ACHN (cell line): ENCODE data around the gene BTRC.
A peak's percentile ranks its signal among the peaks of the same experiment; 100 is the strongest.

Experiments used
- DNase-seq: peaks from one replicate; pipeline ENCODE4 v3.0.0-alpha.2; 2015
- in situ Hi-C: cut with HindIII; loops from 2 replicates; pipeline ENCODE4 v1.10.0; 2017; ENCODE audit warnings: low sequenced_read_pairs, low pct_ligation_motif_present, low pct_unique_long_range_greater_than_20kb

Gene BTRC

DNA sequence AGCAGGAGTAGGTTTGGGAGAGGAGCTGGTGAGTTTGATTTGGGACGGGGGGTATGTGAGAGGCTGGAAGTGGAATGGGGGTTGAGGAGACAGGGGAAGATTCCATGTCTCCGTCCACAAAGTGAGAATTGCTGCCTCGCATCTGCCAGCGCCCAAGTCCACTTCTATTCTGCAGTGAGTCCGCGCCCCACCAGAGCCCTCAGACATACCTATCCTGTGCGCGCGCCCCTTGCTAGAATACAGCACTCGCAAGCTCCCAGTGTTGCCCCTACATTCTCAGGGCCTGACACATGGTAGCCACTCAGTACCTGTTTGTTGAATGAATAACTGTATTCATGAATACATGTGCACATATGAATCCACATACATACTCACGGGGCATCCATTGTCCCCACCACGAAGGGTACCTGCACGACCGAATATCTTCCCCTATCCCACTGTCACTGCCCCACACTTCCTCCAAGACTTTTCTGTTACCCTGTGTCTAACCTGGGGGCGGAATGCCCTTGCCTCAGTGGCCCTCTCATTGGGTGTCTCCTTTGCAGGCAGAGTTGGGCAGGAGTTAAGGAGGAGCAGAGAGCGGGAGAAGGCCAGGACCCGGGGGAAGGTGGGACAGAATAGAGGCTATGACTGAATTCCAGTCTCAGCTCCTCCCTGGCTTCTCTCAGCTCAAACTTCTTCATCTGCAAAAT lies 214.2 kb downstream of the BTRC start:
- no peak for DNase-seq
- in situ Hi-C loops = no loop called here

DNA sequence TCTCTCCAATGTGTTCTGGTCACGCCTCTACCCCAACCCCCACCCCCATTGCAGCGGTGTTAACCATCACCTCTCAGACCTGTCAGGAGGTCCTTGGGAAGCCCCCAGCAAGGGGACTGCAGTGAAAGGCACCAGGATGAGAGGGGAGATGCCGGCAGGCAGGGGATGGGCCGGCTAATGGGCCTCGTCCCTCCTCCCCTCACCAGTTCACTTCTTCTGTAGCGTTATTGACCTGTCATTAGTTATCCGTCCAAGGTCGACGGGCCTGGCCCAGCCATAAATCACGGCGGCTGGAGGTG lies 215.3 kb downstream of the BTRC start:
- no peak for DNase-seq
- in situ Hi-C loops = no loop called here

DNA sequence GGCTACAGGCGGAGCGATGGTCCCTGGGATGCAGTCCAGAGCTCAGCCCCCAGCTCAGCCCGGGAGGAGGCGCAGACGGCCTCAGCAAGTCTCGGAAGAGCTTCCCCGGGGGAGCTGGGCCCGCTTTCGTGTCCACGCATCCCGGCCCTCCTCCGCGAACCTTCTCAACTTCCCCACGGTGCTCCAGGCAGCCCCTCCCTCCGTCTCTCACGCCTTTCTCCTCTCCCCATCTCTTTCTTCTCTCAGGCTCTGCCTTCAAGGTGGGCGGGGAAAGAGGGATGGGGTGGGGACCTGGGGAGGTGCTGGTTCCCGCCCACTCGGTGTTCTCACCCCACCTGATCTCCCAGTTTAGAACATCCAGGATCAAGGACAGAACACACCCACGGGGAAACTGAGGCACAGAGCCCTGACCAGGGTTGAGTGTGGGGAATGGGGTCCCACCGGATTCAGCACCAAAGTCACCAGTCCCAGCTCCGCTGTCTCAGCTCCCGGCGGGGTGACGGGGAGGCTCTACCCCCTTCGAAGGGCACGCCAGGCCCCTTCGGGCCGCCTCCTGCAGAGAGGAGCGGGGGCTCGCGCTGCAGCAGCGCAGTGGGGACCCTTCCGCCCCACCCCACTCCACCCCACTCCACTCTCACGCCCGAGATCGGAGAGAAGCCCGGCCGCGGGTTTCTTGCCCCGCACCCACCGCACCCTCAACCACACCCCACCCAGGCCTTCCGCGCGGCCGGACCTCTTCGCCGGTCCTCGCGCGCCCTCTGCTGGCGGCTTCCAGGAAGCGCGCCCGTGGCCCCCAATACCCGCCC lies 215.9 kb downstream of the BTRC start:
- DNase-seq = peak; percentile 81
- in situ Hi-C loops = no loop called here

DNA sequence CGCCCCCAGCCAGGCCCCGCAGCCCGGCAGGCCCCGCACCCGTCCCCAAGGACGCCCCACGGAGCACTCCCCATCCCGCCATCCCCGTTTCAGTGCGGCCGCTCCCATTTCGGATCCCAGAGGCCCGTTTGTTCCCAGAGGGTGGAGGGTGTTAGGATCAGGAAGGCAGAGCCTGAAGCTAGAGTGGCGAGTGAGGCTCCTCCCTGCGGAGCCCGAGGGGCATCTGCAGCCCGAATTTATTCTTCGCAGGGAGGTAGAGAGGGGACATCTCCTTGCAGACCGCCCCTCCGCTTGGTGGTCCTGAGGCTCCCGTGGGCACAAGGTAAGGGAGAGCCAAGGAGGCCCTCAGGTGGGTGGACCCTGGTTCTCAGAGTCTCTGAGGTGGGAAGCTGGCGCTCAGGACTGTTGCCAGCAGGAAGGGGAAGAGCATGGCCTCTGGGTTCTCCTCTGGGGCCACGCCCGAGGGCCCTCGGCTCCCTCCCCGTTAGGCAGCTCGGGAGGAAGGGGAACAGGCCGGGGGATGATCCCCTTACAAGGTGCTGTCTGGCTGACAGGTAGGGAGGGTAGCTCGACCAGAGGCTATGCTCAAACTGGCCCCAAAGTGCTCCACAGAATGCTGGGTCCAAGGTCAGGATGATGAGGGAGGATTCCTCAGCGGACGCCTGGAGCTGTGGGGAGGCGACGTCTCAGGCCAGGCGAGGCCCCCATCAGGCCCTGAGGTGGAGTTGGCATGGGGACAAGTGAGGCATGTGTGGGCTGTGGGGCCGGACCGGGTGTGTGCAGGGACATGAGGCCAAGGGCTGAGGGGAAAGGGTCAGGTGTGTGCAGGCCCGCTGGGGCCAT lies 216.7 kb downstream of the BTRC start:
- in situ Hi-C loops = no loop called here
- no peak for DNase-seq

DNA sequence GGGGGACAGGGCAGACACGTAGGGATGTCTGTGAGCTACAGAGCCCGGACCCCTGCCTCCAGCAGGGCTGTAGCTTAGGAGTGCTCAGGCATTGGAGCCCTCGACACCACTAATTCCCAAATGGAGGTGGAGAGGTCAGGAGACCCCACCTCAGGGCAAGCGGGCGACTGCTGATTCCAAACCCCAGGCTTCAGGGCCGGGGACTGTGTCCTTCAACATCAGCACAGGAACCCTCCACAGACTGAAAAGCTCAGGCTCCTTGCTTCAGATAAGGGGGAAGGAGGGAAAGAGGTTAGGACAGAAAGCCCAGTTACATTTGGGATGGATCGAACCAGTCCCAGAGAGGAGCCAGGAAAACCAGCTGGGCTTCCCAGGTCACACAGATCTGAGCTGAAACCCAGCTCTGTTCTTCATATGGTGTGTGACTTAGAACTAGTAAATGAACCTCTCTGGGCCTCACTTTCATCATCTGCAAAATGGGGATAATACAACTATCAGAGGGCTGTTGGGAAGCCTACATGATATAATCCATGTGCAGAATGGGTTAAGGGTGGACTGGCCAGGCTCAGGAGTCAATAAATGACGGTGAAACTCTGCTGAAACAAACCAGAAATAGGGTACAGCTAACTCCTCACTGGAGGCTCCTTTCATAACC lies 217.4 kb downstream of the BTRC start:
- no peak for DNase-seq
- in situ Hi-C loops = no loop called here

DNA sequence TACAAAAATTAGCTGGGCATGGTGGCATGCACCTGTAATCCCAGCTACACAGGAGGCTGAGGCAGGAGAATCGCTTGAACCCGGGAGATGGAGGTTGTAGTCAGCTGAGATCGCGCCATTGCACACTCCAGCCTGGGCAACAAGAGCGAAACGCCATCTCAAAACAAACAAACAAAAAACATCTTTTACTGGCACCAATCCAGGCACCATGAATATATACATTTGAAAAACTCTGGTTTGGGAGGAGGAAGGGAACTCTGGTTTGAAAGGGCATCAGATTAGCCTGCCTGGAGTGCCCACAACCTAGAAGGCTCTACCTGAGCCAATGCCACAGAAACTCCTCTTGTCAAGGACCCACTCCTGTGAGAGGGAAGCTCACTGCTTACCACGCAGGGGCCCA lies 218.2 kb downstream of the BTRC start:
- no peak for DNase-seq
- in situ Hi-C loops = no loop called here

DNA sequence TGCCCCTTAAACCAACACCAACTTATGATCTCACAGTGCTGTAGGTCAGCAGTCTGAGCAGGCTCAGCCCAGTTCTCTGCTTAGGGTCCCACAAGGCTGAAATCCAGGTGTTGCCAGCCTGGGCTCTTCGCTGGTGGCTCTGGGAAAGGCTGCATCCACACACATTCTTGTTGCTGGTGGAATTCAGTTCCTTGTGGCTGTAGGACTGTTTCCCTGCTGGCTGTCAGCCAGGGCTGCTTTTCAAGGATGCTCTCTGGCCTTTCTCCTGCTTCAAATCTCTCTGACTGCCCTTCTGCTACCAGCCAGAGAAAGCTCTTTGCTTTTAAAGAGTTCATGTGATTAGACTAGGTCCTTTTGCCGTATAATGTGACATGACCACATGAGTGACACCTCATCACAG lies 218.8 kb downstream of the BTRC start:
- in situ Hi-C loops = no loop called here
- DNase-seq = no peak

DNA sequence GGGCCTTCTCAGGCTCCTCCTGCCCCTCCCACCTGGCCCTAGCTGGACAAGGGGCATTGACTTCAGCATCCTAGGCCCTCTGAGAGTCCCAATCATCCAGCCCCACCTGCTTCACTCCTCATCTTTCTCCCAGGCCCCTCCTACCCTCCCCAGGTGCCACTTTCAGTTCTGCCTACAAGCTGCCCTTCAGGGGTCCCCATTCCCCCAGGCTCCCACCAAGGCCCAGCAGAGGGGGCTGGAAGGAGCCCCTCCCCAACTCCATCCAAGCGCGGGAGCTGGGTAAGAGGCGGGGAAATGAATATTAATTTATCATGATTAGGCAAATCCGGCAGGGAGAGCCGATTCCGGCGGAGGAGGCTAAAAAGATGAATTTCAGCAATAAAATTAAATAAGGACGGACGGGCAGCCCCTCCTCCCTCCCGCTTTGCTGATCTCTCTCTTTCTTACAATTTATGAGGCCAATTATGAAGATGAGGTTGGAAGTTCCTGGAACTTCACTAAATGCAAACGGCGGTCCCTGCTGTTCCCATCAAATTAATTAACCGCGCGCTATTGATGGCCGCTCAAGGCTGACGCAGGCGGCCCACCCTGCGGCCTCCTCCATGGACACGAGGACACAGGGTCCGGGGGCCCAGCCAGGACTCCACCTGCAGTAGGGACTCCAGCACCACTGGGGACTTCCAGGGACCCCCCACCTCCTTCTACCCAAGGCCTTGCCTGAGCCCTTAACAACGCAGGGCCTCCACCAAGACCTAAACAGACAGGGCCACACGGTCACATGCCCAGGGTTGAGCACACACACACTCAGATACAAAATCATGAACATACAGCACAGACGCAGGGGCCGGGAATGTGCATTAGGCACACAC lies 220.2 kb downstream of the BTRC start:
- no peak for DNase-seq
- in situ Hi-C loops = no loop called here

DNA sequence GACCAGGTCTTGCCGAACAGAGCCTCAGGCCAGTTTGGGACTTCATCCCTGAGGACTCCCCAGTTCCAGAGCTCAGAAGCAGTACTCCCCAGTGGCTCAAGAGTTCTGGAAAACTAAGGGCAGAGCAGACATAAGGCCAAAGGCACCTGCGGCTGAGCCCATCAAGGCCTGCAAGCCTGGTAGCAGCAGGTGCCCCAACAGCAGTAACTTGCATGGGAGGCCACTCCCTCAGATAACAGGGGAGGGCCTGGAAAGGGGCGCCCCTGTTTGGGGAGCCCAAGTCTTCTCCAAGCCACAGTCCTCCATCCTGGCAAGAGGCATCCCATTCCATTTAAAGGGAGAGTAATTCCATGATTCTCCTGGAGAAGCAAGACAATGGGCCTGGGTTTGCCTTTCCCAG lies 221.1 kb downstream of the BTRC start:
- in situ Hi-C loops = no loop called here
- no peak for DNase-seq

DNA sequence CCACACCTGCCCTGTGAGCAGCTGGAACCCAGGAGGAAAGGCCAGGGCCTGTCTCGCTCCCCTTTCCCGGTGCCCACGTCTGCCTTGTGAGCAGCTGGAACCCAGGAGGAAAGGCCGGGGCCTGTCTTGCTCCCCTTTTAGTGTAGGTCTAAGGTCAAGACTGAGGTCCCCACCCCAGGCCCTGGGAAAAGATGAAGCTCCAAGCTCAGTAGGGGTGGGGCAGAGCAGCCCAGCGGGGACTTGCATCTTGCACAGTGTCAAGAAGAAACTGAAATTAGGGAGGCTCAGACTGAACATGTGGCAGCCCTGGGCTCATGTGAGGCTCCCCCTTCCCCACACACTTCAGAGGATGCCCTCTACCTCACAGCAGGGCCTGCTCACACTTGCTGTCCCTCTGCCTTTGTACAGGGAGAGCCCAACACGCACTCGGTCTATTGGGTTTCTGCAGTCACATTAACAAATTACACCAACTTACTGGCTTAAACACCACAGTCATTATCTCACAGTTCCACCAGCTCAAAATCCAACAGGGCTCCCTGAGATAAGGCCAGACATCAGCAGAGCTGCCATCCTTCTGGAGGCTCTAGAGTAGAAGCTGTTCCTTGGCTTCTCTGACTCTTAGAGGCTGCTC lies 221.7 kb downstream of the BTRC start:
- DNase-seq = no peak
- in situ Hi-C loops = no loop called here

DNA sequence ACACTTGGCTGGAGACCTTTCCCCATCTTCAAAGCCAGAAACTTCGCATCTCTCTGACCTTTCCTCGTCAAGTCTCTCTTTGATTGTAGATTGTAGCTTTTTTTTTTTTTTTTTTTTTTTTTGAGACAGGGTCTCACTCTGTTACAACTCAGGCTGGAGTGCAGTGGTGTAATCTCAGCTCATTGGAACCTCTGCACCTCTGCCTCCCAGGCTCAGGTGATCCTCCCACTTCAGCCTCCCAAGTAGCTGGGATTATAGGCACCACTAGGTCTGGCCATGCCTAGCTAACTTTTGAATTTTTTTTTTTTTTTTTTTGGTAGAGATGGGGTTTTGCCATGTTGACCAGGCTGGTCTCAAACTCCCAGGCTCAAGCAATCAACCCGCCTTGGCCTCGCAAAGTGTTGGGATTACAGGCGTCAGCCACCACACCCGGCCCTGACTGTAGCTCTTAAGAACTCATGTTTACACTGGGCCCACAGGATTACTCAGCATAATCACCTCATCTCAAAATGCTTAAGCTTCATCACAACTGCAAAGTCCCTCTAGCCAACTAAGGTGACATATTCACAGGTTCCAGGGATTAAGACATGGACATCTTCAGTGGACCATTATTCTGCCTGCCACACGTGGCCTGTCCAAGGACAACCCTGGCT lies 222.4 kb downstream of the BTRC start:
- DNase-seq = no peak
- in situ Hi-C loops = no loop called here

DNA sequence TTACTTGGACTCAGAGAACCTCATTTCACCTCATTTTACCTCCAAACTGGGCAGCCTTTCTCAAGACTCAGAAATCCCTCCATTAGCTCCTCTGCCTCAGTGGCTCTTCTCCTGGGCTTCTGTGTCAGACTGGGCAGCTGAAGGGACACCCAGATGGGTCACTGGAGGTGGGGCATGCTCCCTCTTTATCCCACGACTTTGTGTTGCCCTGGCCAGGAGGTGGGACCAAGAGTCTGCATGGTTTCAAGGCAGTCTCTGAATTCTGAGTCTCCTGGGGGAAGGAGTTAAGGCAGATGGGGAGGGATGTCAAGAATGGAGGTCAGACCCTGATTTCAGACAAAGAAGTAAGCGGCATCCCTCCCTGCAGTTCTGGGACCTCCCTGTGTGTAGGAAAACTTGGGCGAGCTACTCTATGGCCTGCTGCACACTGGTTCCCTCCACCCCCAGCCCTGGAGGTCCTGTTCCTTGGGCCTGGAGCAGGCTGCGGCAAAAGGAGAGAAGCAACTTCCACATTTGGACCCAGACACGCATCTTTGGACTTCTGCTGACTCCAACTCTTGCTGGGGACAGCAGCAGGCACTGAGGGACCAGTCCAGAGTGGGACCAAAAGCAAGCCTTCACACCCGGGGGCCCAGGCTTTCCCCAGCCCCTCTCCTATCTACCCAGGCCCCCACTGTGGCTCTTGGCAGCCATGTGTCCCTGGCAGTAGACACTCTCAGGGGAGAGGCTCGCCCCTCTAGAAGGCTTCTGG lies 223.3 kb downstream of the BTRC start:
- DNase-seq = no peak
- in situ Hi-C loops = no loop called here

DNA sequence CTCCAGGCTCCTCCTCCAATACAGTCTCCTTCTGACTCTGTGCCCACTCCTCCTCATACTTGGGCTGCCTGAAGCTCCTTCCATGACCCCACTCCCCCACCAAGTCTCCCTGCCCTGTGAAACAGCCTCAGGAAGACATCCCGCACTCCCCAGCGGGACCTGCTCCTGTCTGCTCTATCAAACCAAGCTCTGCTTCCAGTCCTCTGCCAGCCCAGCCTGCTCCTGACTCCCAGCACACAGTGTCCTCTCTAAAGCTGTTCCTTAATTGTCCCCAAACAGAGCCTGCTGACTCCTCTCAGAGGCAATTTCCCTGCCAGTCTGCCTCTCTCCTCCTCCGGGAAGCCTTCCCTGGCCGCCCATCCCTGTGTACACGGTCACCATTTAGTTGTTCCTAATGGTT lies 224.2 kb downstream of the BTRC start:
- DNase-seq = no peak
- in situ Hi-C loops = no loop called here

DNA sequence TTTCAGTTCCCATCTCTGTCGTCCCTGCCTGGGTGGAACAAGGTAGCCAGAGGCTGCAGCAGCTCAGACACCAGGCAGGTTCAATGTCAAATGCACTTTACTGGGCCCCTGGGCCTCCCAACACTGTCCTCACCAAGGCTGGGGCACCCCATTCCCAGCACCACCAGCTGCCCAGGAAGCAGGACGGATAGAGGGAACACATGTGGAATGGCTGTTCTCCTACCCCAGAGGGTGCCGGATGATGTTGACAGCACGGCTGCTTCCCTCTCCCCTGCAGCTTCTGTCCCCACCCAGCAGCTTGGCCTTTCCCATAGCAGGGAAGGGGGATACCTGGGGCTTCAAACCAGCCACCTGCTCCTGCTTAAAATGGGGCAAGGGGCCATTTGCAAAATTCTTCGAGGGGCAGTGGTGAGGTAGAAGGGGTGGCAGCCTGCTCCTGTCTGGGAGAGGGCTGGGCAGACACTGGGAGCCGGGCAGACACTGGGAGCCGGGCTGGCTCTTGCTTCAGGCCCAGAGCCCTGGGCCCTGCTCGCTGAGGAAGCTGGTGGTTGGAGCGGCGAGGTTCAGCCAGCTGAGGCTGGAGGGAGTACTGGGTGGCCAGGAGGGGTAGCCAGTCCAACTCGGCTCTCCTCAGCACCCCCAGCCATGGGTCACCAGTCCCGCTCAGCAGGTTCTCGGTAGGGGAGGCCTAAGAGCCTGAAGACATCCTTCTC lies 225.0 kb downstream of the BTRC start:
- no peak for DNase-seq
- in situ Hi-C loops = no loop called here

DNA sequence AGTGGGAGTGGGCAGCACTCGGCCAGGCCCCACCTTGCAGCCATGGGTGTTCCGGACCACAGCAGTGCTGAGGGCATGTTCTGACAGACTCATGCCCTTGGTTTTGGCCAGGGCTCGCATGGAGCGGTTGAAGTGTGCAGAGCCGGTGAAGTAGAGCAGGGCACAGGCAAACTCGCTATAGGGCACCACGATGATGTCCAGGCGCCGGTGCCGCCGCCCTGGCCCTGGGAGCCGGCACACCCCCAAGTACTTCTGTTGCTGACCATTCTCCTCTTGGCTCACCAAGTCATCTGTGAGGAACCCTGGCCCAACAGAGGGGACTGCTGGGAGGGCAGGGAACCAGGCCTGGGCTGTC lies 225.5 kb downstream of the BTRC start:
- no peak for DNase-seq
- in situ Hi-C loops = no loop called here
